HG03521 (cell line): ENCODE measurements around the gene SGTA.

Experiments used
- ATAC-seq: cut with Tn5 transposase; IDR thresholded peaks from one replicate; pipeline ENCODE4 v1.9.1; 2021; ENCODE audit warnings: mild to moderate bottlenecking, moderate library complexity; ENCODE audit not compliant: unreplicated experiment

Gene SGTA

DNA sequence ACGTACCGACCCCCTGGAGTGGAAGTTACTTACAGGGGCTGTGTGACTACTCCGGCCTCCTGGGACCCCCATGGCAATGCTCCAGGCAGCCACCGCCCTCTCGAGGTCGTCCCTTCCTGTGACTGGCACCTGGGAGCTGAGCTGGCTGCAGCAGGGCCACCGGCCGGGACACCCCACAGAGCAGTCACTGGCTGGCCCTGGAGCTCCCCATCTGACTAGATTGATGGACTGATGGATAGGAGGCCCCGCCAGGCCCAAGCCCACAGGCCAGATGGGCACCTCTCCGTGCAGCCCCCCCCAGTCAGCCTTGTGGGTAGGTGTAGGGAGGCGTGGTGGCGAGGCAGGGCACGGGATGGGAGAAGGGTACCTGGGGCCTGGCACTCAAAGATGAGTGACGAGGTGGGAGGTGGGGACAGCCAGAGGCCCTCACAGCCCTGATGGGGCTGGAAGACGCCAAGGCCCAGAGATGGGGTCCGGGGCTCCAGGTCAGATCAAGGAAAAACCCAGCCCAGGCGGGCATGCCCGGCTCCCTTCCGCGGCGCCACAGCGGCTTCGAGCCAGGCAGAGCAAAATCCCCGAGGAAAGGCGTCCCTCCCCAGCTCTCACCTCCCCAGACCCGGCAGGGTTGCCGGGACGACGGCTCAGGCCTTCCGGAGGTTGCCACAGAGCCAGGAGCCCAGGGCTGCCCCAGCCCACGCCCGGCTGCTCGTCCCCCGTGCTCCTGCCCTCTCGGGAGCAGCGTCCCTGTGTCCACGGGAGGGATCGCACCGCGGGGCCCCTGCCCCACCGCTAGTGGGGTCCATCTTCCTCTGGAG, 51.7 kb downstream of the SGTA start:
- no peak for ATAC-seq

DNA sequence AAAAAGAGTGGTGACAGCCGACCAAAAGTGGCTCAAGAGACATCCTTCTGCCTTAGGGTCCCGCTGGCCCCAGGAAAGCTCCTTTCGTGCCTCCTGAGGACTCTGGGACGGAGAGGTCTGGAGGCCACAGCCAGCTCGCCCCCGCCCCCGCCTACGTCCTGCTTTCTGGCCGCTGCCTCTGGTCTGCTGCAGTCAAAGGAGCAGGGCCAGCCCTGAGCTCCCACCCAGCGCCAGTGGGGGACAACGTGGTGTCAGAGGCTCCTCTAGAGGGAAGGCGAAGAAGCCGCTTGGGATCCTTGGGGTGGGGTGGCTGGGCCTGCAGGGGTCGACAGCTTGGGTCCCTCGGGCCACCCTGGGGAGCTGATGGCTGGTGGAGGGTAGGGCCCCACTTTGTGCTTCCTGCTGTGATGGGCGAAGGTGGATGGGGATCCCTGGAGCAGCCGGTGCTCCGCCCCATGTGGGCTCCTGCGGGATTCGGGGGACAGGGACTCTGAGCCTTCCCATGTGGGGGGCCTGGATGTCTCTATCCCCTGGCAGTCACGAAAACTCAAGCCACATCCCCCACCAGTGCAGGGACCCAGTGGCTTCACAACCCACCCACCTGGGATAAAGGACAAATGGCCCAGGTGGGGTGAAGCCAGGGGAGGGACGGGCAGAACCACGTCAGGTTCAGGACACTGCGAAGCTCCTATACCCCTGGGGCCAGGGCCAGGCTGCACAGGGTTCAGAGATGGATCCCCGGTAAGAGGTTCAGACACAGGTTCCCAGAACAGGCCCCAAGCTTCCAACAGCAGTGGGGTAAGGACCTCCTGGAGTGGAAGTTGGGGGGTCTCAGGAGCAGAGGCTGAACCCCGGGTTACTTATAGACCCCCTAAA, 52.9 kb downstream of the SGTA start:
- no peak for ATAC-seq

GRCh38 chr19:2728783-2729387, 54.2 kb downstream of the SGTA start:
- no peak for ATAC-seq

DNA sequence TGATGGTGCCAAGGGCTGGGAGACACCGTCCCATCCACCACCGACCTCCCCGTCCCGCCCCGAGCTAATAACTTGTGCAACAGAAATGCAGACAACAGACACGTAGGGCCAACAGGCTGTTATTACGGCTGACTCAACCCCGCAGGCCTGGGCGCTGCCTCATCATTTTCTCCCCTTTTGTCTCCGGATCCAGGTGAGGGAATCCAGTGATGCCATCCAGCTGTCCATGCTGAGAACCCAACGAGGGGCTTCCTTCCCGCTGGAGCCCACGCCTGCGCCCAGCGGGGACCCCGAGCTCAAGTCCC, 55.5 kb downstream of the SGTA start:
- ATAC-seq, result no peak

DNA sequence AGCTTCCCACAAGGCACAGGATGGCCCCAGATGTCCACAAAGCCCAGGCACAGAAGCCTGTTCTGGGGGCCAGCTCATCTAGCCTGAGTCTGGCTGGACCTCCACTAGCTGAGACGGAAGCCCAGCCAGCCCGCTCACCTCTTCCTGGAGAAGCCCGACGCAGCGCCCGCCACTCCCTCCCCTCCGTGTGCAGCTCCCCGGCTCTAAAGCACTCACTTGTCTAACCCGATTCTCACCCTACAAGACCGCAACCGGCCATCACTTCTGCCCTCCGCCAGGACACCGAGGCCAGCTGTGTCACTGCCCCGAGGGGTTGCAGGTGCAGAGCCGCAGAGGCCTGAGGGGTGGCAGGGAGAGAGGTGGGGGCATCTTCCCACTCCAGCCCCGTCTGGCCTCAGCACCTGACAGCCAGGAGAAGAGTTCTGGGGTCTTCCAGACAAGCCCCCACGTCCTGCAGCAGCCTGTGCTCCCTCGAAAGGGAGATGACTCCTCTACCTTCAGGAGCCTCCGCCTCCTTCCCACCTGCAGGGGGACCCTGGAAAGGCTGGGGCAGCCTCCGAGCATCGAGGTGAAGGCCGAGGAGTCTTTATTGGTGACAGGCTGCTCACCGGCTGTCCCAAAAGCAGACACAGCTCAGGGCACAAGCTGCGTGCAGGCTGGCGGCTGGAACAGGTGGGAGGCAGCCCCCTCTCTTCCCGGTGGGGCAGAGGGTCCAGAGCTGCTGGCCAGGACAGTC, 56.0 kb downstream of the SGTA start:
- no peak for ATAC-seq

DNA sequence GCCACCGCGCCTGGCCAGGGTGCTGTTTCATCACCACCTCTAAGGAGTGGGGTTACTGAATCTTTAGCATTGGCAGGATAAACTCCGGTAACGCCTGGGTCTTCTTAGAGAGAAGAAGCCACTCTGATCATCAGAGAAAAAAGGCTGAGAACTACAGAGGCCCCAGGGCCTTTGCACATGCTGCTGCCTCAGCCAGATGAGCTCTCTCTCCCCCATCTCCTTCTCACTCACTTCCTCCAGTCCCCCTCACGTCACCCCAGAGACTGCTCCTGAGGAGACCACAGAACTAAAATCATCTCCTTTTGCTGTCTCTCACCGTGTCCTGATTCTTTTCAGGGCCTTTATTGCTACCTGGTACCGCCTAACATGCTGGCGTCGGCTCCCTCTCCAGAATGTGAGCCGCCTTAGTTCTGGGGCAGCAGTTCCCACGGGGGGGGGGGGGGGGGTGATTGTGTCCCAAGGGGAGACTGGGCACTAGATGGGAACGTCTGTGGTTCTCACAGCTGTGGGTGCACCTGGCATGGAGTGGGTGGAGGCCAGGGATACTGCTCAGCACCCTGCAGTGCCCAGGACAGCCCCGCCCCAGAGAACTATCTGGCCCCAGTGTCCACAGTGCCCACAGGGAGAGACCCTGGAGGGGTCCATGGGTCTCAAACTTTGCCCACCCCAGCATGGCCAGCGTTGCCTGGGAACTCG, 56.8 kb downstream of the SGTA start:
- ATAC-seq, result no peak

- no peak for ATAC-seq
These were observed 58.9 kb downstream of the SGTA start for GRCh38 chr19:2724148-2724557.

DNA sequence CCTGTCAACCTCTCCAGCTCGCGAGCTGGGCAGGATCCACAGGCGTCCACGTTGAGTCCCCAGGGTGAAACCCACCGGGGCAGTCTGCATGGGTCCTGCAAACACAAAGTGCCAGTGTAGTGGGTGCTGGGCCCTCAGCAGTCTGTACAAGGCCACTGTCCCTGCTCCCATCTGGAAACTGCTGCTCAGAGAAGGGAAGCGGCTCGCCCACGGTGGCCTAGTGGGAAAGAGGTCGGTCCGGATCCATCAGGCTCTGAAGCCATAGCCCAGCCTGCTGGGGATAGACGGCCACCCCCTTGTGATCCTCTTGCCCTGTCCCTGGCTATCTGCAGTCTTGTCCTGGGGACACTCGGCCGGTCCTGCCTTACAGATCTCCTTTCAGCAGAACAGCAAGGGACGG, 59.3 kb downstream of the SGTA start:
- ATAC-seq, result no peak

DNA sequence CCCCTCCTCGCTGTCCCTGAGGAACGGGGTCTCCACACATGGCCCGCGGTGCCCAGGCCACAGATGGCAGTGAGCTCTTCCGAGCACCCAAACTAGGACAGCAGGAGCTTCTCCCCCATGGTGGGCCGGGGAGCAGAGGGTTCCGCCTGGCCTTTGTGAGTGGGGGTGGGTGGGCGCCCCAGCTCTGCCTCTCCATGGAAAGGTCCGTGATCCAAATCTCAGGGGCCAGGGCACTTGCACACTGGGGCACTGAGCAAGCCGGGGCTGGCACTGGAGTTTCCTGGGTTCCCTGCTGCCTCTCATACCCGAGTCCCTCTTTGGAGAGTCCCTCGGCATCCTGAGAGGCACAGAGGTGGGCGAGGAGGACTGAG, 59.7 kb downstream of the SGTA start:
- no peak for ATAC-seq

DNA sequence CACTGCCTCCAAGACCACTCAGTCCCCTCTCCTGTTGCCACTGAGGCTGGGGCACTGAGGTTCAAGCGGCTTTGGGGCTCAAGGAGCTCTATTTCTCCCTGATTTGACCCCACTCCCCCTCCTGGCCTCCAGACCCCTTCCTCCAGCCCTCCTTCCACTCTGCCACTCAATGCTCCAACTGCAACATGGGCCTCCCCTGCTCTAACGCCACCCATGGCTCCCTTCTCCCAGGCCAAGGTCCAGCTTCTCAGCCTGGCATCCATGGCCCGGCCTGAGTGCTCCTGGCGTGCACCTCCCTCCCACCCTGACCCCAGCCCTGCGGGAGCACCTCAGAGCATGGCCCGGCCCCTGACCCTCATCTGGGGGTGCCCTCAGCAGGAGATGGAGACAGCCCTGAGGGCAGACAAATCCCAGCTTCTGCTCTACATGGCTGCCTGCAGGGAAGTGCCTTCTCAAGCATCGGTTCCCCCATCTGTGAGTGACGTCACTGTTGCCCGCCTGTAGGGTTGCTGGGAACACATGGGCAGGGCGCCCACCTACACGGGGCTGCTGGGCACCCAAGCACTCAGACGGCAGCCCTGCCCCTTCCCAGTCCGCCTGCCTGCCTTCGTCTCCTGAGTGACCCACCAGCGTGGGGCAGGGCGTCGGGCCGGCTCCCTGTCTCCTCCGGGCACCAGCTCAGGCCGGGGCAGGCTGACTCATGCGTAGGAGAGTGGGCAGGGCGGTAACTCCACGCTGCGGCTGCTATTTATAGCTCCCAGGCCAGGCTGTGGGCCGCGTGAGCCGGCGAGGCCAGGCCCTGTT, 60.3 kb downstream of the SGTA start:
- no peak for ATAC-seq

- ATAC-seq, result no peak
These were observed 61.2 kb downstream of the SGTA start for GRCh38 chr19:2721570-2722540.

- no peak for ATAC-seq
These were observed 62.1 kb downstream of the SGTA start, which contains the start of gene DIRAS1 for GRCh38 chr19:2720777-2721569. Gene DIRAS1, minus strand, starts transcription at chr19:2721372. Its CDS starts 3,566 bp downstream, at chr19:2717806.

DNA sequence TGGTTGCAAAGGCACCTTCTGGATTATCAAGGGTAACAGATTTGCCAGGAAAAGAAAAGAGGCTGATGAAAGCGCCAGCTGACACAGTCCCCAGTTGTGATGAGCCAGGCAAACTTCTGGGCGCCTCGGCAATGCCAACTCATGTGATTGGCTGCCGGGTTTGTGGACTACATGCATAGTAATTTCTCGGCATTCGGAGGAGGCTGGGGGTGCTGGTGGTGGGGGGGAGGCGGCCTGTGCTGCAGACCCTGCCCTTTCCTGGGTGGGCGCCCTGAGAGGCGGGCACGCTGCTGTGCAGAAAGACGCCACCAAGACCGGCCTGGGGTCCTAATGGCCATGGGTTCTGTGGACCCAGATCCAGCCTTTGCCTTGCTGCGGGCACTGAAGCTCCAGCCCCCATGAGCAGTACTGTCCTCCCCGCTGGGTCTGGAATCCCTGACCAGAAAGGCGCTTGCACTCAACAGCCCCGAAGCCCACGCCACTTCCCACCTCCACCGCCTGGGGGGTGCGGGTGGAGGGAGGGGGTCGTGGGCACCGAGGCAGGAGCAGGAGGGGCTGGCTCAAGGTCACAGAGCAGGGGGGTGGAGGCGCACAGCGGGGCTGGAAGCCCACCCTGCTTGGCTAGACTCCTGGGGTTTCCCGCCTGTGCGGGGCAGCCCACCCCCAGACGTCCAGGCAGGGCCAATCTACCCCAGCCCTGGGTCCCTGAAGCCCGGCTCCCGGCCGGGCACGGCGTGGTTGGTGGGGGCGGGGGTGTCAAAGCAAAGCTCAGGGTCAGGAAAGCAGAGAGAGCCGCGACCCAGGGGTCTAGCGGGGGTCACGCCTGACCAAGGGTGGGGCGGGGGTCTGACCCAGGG, 62.9 kb downstream of the SGTA start:
- no peak for ATAC-seq

- no peak for ATAC-seq
These were observed 63.8 kb downstream of the SGTA start for GRCh38 chr19:2719232-2719735.

GRCh38 chr19:2717638-2718541, 65.2 kb downstream of the SGTA start:
- no peak for ATAC-seq
